ENCODE measurements around the gene DHRS7.

The DHRS7 gene

GRCh38 chr14:60164712-60165546 lies at the start of gene DHRS7:
TSS of gene DHRS7 (minus strand) at chr14:60165398. CDS start at chr14:60165309, 89 bp downstream.
- TF ChIP-seq CTCF (conservative IDR thresholded peaks at IDR 0.05) (peak; percentile 92), ZFX (IDR thresholded peaks at IDR 0.05) (peak; percentile 85)
- peak within 1 kb of the TSS; percentile 99 for H3K27ac ChIP-seq

GRCh38 chr14:60214415-60215126 lies 49.4 kb upstream of the DHRS7 start:
- H3K27ac ChIP-seq = no peak overlapping the region

GRCh38 chr14:60214003-60214402 lies 48.8 kb upstream of the DHRS7 start:
- H3K27ac ChIP-seq = no peak overlapping the region
- TF ChIP-seq CTCF (conservative IDR thresholded peaks at IDR 0.05) (no peak), ZFX (IDR thresholded peaks at IDR 0.05) (no peak)

More at GRCh38 chr14:60214415-60215126, 49.4 kb upstream of the DHRS7 start:
- TF ChIP-seq ZFX (IDR thresholded peaks at IDR 0.05) (no peak), CTCF (conservative IDR thresholded peaks at IDR 0.05) (no peak)

GRCh38 chr14:60212503-60213371 lies 47.5 kb upstream of the DHRS7 start:
- no peak for TF ChIP-seq ZFX (IDR thresholded peaks at IDR 0.05)
- no peak for TF ChIP-seq CTCF (conservative IDR thresholded peaks at IDR 0.05)
- H3K27ac ChIP-seq = no peak overlapping the region

- no peak for TF ChIP-seq ZFX (IDR thresholded peaks at IDR 0.05)
- TF ChIP-seq CTCF (conservative IDR thresholded peaks at IDR 0.05) = no peak
- no peak overlapping the region for H3K27ac ChIP-seq
Measured at GRCh38 chr14:60211153-60211552, 46.0 kb upstream of the DHRS7 start.

GRCh38 chr14:60210703-60211102 lies 45.5 kb upstream of the DHRS7 start:
- H3K27ac ChIP-seq = no peak overlapping the region
- no peak for TF ChIP-seq ZFX (IDR thresholded peaks at IDR 0.05)
- TF ChIP-seq CTCF (conservative IDR thresholded peaks at IDR 0.05) = no peak
